HG03135 (cell line): ENCODE results near the gene IFIT1.
"Not testable (repeated sequence)": the region's sequence is repeated elsewhere in the genome, so short reads cannot be mapped to it uniquely, and the experiment has no call there.

Experiments used
- ATAC-seq: cut with Tn5 transposase; IDR thresholded peaks from one replicate; pipeline ENCODE4 v1.9.1; 2021; ENCODE audit warnings: mild to moderate bottlenecking, moderate library complexity; ENCODE audit not compliant: unreplicated experiment

IFIT1 gene

GRCh38 chr10:89398003-89398749, 5.8 kb downstream of the IFIT1 start:
- no peak for ATAC-seq

DNA sequence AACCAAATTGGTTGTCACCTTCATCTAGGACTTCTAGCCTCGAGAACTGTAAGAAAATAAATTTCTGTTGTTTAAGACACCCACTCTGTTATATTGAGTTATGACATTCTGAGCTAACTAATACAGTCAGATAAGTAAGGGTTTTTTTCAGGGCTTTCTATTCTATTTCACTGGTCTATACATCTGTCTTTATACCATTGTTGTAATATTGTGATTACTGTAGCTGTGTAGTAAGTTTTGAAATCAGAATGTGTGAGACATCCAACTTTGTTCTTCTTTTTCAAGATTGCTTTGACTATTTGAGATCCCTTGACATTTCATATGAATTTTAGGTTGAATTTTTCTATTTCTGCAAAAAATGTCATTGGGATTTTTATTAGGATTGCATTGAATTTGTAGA, 7.5 kb downstream of the IFIT1 start:
- ATAC-seq: no peak

- ATAC-seq: no peak
Observed at GRCh38 chr10:89403043-89403442, 10.6 kb downstream of the IFIT1 start.

DNA sequence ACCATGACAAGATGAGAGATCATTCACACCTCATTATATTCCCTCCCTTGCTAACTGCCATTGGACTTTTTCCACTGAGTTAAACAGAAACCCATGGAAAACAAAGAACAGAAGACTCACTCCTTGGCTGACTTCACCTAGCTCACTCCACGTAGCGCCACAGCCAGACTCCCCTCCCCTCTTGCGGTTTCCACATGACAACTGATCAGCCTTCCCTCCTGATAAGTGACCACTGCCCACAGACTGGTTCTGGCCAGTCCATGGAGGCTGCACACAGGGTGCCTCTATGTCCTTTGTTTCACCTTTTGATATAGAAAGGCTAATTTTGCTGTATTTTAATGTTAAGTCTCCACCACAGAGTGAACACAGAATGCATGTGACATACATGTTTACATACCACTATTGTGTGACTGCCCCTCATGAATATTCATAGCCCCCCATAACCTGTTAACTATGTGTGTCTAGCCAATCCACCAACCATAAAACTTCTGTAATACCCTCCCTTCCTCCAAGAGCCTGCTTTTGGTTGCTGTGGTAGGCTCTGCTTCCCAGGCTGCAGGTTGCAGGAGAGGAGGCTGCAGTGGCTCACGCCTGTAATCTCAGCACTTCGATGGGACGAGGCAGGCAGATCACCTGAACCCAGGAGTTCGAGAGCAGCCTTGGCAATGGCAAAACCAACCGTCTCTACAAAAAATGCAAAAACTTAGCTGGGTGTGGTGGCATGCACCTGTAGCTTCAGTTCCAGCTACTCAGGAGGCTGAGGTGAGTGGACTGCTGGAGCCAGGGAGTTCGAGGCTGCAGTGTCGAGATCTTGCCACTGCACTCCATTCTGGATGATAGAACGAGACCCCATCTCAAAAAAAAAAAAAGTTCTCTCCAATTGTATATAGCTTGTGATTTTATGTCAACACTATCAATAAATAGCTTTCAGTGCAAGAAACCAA, 12.0 kb downstream of the IFIT1 start:
- no peak for ATAC-seq

DNA sequence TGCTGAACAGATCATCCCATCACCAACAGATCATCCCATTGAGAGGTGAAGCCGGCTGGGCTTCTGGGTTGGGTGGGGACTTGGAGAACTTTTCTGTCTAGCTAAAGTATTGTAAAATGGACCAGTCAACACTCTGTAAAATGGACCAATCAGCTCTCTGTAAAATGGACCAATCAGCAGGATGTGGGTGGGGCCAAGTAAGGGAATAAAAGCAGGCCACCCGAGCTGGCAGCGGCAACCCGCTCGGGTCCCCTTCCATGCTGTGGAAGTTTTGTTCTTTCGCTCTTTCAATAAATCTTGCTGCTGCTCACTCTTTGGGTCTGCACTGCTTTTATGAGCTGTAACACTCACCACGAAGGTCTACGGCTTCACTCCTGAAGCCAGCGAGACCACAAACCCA, 13.8 kb downstream of the IFIT1 start:
- not testable (repeated sequence) for ATAC-seq

GRCh38 chr10:89407792-89408191, 15.4 kb downstream of the IFIT1 start:
- ATAC-seq: not testable (repeated sequence)

- not testable (repeated sequence) for ATAC-seq
Observed at GRCh38 chr10:89409282-89409681, 16.9 kb downstream of the IFIT1 start.

DNA sequence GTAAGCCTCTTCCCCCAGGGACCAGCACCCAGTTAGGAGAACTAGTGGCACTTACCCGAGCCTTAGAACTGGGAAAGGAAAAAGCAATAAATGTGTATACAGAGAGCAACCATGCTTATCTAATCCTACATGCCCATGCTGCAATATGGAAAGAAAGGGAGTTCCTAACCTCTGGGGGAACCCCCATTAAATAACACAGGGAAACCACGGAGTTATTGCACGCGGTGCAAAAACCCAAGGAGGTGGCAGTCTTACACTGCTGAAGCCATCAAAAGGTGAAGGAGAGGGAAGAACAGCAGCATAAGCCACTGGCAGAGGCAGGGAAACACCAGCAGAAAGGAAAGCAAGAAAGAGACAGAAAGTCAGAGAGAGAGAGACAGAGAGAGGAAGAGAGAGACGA, 18.1 kb downstream of the IFIT1 start:
- ATAC-seq: not testable (repeated sequence)

DNA sequence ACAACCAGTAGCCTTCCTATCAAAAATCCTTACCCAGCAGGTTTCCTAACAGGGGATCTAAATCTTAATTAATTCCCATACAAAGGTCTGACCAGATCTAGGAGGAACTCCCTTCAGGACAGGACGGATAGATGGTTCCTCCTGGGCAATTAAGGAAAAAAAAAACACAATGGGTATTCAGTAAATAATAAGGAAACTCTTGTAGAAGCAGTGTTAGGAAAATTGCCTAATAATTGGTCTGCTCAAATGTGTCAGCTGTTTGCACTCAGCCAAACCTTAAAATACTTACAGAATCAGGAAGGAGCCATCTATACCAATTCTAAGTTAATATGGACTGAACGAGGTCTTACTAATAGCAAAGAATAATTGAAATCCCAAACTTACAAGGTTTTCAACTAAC, 18.7 kb downstream of the IFIT1 start:
- not testable (repeated sequence) for ATAC-seq

DNA sequence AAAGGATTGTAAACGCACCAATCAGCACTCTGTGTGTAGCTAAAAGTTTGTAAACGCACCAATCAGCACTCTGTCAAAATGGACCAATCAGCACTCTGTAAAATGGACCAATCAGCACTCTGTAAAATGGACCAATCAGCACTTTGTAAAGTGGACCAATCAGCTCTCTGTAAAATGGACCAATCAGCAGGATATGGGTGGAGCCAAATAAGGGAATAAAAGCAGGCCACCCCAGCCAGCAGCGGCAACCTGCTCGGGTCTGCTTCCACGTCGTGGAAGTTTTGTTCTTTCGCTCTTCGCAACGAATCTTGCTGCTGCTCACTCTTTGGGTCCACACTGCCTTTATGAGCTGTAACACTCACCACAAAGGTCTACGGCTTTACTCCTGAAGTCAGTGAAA, 19.9 kb downstream of the IFIT1 start:
- ATAC-seq: not testable (repeated sequence)

- no peak for ATAC-seq
Observed at GRCh38 chr10:89413398-89413912, 21.0 kb downstream of the IFIT1 start.

DNA sequence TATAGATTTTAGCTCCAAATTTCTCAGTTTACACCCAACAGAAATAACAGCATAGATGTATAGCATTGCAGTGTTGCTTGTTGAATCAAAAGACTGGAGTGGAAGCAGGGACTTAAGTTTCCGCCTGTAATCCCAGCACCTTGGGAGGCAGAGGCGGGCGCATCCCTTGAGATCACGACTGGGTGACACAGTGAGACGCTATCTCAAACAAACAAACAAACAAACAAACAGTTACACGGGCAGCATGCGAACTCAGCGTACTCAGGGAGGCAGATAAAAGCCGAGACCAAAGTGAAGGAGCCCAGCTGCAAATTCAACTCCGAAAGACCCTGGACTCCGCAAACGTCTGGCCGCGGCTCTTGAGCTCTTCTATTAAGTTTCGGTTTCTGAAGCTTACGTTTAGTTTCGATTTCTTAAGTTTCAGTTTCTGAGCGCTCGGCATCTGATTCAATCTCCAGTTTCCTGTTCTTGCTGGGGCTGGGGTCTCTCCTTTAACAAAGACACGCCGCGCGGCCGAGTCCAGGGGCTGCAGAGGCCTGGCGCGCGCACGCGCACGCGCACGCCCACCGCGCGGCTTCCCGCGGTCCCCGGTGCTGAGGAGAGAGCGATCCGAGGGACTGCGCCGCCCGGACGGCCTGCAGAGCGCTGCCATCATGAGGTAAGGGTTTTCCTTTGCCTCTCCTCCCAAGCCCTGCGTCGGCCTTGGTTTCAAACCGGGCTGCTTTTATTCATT, 21.9 kb downstream of the IFIT1 start, which contains the start of gene IFIT5:
TSS of gene IFIT5 (plus strand) at position 423 of the 733 bp plus-strand sequence. CDS start at position 654, 231 bp downstream.
- peak; percentile 84 for ATAC-seq

DNA sequence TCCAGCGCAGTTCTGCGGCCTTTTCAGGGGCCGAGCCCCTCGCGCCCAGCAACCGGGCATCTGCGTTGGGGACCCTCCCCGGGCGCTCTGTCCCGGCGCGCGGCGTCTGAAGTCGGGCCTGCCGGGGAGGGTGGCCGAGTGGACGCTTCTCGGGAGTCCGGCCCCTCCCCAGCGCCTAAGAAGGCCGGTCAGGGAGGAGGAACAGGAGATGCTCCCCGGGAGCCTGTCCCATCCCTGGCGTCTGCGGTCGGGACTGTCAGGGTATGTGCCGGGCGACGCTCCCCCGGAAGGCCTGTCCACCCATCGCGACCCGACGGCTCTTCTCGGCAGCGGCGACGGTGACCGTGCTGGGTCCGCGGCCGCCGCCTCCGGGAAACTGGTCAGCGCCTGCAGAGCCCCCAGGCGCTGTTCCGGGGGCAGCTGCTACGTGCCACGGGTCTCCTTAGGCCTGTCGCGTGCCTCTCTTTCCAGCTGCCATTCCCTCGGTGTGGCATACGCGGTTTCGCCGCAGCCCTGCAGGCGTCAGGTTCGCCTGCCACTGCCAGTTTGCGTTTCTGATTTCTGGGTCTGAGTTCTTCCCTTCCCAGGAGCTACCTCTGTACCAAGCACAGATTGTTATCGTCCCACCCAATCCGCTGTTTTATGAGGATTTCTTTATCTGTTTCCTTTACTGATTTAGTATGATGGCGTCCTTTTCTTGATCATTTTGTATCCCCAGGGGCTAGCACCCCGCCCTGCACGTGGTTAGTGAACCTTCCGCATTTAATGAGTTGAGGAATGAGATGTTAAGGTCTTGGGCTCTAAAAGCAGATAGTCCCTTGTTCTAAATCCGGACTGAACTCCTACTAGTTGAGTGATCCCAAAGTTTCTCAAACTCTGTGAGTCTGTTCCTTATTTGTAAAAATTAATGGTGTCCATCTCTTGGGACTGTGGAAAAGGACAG, 22.7 kb downstream of the IFIT1 start:
- peak; percentile 35 for ATAC-seq

DNA sequence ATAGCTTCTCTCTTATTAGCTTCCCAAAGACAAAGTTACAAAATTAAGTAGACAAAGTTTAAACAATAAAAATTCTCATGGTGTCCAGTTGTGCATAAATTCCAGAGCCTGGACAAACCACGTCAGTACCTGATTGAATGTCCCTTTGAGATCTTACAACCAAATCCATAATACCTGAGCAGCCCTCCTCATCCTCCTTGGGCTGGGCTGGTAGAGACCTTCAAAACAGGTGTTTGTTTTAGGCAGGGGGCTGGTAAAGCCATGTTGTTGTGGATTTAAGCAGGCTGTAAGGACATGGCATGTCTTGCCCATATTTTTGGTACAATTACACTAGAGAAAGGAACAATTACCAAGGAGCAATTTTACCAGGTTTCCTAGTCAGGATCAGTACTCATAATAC, 24.0 kb downstream of the IFIT1 start:
- ATAC-seq: no peak

- ATAC-seq: no peak
Observed at GRCh38 chr10:89419548-89419947, 27.1 kb downstream of the IFIT1 start.

DNA sequence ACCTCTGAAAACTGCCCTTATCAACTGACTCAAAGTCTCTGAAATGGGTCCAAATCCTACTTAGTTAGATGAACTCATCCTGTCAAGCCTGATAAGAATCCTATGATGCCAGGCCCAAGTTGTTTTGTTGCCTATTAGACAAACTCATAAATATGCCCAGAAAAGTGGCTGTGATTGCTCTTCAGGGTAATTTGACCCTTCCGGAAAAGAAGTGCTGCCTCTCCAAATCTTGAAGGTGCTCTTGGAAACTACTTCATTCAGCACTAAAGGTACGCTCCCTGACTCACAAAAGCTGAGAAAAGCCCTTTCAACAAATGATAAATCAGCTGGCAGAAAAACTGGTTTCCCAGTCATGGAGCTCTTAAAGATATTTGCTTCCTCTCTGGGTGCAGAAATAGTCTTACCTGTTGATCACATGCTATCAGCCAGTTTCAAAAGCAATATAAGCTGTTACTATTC, 28.6 kb downstream of the IFIT1 start:
- ATAC-seq: no peak

DNA sequence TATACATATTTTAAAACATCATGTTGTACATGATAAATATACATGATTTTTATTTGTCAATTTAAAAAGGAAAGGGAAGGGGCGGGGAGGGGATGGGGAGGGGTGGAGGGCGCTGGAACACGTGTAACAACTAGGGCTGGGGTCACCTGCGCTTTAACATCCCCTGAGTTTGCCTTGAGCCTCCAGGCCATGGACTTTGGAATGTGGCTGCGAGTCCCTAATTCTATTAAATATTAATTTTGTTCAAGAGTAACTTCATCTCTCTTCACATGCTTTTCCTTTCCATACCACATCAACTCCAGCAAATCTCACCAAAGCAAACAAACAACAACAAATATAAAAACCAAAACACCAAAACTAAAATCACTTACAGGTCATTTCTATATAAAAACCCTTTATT, 32.6 kb downstream of the IFIT1 start:
- no peak for ATAC-seq

- no peak for ATAC-seq
Observed at GRCh38 chr10:89426230-89426868, 33.9 kb downstream of the IFIT1 start.

DNA sequence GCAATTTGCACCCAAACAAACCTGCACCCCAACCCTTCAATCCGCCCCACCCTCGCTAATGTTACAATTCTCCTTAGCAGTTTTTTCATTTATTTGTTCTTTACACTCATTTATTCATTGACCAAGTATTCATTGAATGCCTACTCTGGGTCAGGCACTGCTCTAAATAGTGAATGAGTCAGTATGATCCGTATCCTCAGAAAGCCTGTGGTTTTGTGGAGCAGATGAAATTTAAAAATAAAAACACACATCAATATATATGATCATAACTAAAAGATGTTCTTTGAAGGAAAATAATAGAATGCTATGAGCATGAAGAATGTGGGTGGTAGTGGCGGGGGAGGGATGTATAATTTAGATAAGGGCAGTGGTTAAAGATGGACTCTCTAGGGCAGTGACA, 35.2 kb downstream of the IFIT1 start:
- no peak for ATAC-seq
